Activated CD8-positive, alpha-beta memory T cell treated with anti-CD3 and anti-CD28 coated beads, Interleukin-2, amount 50 U/mL, for 48 hours (primary cell): Measurements from ENCODE around the gene CCDC9B.

Source experiments
- DNase-seq: peaks from one replicate; pipeline ENCODE4 v3.0.0-alpha.2; 2020

Gene CCDC9B

GRCh38 chr15:40286794-40287193 is 53.9 kb downstream of the CCDC9B start:
- no peak for DNase-seq

GRCh38 chr15:40286061-40286532 is 54.6 kb downstream of the CCDC9B start:
- DNase-seq, result no peak

GRCh38 chr15:40285554-40286011 is 55.2 kb downstream of the CCDC9B start:
- no peak for DNase-seq

- DNase-seq, result no peak
Observed at GRCh38 chr15:40285151-40285550, 55.6 kb downstream of the CCDC9B start.

- no peak for DNase-seq
Observed at GRCh38 chr15:40283615-40284300, 57.0 kb downstream of the CCDC9B start.

- peak; percentile 75 for DNase-seq
Observed at GRCh38 chr15:40282869-40283614, 57.7 kb downstream of the CCDC9B start, which contains the start of gene ANKRD63. TSS of gene ANKRD63 (minus strand) at chr15:40283064. CDS start at chr15:40282586, 478 bp downstream.

- DNase-seq, result peak; percentile 80
Observed at GRCh38 chr15:40282147-40282868, 58.4 kb downstream of the CCDC9B start.

- no peak for DNase-seq
Observed at GRCh38 chr15:40281801-40282146, 59.0 kb downstream of the CCDC9B start.
